ENCODE measurements around the gene NSMCE4A. TPM values are rescaled to one million over a fixed set of nuclear protein-coding genes. Genes with fewer than 3 reads are reported as not detected.
A peak's percentile ranks its signal among the peaks of the same experiment; 100 is the strongest.
"Not testable (repeated sequence)": the region's sequence is repeated elsewhere in the genome, so short reads cannot be mapped to it uniquely, and the experiment has no call there.

The NSMCE4A gene
- total RNA-seq, 1 donor from 2014 or later = 39.8 TPM

DNA sequence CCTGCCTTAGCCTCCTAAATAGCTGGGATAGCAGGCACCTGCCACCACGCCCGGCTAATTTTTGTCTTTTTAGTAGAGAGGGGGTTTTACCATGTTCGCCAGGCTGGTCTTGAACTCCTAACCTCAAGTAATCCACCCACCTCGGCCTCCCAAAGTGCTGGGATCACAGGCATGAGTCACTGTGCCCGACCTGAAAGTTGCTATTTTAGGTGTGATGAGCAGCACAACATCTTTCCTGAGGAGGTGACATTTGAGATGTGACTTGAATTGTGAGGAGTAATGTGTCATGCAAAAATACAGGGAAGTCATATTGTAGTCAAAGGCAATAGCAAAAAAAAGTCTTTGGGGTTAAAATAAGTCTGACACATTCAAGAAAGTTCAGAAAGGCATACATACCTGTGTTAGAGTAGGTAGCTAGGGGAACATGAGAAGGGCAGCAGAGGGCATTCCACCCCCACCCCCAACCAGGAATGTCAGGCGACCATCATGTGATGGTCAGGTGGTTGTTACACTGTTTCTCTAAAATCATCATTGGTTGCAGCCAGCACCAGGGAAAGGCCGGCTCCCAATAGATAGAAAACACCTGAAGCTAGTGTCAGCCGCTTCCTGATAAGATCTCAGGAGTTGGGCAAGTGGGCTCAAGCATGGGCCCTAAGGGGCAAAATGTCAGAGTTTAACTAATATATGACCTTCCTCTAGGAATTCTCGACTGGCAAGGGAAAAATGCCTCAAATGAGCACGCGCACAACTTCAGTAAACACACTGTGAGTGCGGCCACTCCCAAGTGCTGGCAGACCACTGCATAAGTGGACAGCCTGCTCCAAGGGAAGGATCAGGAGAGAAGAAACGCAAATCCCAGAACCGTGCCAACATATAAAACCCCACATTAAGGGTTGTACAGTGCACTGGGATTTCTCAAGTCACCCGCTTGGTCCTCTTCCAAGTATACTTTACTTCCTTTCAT lies 13.6 kb upstream of the NSMCE4A start, which contains the start of gene TACC2:
TACC2 (plus strand) TSS at position 803 of the 964 bp plus-strand sequence. CDS start 32,819 bp downstream, outside the sequence.
- no peak for DNase-seq (ENCODE audit: low read depth in 2 of 2)

DNA sequence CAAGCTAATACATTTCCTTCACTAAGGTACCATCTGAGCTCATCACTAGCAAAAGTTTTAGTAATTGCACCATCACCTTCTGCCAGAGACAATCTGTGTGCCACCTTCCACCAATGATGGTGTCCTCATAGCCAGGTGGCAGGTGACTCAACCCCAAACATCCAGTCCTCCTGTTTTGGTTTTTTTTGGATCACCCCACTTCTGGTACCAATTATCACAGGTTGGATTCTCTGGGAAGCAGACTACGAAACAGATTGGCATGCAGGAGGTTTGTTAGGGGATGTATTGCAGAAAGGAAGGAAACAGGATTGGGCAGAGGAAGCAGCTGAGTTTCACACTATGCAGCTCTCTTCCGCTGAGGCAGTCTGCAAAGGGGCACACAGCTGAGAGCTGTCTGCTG lies 9.4 kb upstream of the NSMCE4A start:
- no peak for DNase-seq (ENCODE audit: low read depth in 2 of 2)

DNA sequence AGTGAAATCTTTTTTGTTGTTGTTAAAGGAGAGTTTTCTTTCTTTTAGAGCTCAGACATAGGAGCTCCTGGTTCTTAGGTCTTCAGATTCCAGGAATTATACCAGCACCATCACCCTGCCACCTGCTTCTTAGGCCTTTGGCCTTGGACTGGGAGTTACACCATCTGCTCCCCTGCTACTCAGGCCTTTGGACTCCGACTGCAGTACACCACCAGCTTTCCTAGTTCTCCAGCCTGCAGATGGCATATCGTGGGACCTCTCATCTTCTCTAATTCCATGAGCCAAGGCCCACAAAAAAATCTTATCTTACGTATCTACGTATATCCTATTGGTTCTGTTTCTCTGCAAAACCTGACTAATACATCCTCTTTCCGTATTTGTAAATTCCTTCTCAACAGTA lies 8.8 kb upstream of the NSMCE4A start:
- DNase-seq (ENCODE audit: low read depth in 2 of 2) = no peak

DNA sequence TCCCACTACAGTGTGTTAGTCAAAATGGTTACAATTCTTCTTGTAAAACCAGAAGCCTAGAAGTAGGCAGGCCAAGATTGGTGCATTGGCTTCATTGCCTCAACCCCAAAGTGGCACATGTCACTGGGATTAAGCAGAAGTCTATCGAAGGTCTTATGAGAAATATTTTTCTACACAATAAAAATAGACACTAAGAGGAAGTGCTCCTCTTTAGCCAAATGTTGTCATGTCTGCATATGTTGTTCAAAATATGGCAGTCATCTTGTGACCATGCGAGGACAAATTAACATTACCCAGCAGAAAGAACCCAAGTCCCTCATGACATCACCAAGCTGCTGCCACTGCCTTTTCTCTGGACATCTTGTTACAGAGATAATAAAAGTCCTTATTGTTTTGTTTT lies 6.3 kb upstream of the NSMCE4A start:
- no peak for DNase-seq (ENCODE audit: low read depth in 2 of 2)

DNA sequence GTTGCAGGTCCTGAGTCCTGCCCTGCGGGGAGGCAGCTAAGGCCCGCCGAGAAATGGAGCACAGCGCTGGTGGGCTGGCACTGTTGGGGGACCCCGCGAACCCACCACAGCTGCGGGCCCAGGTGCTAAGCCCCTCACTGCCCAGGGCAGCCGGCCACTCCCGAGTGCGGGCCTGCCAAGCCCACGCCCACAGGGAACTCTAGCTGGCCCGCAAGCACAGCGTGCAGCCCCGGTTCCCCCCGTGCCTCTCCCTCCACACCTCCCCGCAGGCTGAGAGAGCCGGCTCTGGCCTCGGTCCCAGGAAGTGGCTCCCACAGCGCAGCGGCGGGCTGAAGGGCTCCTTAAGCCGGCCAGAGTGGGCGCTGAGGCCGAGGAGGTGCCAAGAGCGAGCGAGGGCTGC lies 3.5 kb upstream of the NSMCE4A start:
- no peak for DNase-seq (ENCODE audit: low read depth in 2 of 2)

DNA sequence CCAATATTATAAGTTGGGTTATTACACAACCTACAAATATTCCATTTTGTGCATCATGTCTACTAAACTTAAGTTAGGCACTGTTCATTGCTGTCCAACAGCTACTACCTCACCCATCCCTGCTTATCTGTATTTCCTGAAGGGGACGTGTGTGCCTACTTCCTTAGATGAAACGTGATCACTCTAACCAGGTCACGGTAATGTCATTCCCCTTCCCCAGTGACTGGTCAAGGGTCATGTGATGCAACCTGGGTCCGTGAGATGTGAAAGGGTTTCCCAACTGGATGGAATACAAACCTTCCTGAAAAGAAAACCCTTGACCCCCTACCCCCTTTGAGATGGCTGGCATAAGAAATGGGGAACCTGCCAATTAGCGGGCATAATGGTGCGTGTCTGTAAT lies 1.6 kb upstream of the NSMCE4A start:
- no peak for DNase-seq (ENCODE audit: low read depth in 2 of 2)

DNA sequence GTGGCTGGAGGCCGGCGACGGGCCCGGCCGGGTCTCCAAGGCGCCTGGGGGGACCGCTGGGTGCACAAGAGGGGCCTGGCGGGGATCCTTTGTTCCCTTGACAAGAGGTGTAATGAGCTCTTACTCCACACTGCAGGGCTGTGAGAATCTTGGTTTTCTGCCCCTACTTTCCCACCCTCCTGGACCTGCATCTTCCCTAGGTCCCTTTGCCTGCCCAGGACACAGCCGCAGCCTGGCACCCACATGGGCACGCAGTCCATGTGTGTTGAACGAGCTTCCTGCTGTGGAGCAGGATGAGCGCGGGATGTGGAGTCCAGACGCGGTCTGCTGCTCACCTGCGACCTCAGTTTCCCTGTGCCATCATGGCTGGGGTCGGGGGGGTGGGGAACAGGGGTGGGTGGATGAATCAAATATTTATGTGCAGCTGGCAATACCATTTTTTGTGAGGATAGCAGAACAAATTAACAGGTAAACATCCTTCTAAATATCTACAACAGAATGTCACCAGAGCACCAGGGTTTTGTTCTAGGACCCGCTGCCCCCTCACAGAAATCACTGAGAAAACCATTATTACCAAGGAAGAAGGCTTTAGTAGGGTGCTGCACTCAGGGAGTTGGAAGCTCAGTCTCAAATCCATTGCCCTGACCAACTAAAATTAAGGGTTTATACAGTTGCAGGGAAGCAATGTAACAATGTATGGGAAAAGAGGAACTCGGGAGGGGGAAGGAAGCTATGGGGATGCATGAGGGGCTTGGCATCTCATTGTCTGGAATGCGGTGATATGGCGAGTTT lies 474 bp upstream of the NSMCE4A start:
- no peak for DNase-seq (ENCODE audit: low read depth in 2 of 2)

DNA sequence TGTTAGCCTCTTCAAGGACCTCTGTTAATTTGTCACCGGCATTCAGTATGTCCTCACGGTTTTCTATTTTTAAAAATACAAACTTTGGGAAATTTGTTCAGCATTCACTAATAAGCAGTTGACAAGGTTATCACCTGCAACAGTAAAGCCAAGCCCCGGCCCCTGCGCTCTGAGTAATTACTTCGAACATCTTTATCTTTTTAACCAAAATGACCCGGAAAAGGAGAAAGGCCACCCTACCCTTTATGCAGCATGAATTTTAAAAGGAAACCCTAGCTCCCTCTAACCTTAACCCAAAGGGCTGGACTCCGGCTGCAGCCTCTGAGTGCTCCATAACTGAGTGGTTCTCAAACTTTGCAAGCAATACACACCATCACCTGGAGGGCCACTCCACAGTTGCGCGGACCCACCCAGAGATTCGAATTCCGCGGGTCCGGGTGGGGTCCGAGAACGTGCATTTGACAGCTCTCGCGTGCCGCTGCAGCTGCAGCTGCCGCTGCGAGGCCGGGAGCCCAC lies 940 bp downstream of the NSMCE4A start:
- no peak for DNase-seq (ENCODE audit: low read depth in 2 of 2)

DNA sequence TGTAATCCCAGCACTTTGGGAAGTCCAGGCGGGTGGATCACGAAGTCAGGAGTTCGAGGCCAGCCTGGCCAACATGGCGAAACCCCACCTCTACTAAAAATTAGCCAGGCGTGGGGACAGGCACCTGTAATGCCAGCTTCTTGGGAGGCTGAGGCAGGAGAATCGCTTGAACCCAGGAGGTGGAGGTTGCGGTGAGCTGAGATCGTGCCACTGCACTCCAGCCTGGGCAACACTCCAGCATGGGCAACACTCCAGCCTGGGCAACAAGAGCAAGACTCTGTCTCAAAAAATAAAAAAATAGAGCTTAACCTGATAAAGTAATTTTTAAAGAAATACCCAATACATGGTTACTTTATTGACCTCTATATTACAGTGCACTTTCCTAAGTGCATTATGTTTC lies 5.9 kb downstream of the NSMCE4A start:
- DNase-seq (ENCODE audit: low read depth in 2 of 2) = not testable (repeated sequence)

DNA sequence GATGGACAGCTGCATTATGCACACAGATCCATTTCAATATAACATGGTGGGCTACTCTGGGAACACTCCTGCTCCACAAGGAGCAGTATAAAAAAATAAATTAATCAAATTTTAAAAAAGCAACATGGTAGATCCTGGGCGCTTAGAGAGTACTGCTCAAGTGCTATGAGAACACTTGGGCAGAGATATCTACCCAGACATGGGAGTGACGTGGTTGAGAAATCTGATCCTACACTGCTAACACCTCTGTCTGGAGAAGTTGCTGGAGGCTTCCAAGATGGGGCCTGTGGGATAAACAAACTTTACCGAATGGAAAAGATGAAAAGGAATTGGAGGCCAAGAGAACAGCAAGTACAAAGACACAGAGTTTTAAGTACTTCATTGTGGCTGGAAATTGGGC lies 9.0 kb downstream of the NSMCE4A start:
- no peak for DNase-seq (ENCODE audit: low read depth in 2 of 2)

DNA sequence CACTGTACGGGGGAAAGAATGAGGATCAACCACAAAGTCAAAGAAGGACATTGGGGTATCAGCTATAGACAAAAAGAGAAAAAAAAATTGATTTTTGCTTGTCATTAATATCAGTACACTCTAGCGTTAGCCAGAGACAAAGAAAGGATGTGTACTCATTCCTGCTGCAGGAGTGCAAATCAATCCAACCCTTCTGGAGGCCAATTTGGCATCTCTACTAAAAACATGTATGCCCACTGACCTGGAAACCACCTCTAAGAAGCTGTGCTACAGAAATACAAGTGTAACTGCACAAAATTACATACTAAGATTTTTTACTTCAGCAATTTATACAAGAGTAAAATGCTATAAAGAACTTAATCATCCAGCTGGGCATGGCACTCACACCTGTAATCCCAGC lies 13.6 kb downstream of the NSMCE4A start:
- peak in 1 of 2 donors; percentile 78 for DNase-seq (ENCODE audit: low read depth in 2 of 2)

DNA sequence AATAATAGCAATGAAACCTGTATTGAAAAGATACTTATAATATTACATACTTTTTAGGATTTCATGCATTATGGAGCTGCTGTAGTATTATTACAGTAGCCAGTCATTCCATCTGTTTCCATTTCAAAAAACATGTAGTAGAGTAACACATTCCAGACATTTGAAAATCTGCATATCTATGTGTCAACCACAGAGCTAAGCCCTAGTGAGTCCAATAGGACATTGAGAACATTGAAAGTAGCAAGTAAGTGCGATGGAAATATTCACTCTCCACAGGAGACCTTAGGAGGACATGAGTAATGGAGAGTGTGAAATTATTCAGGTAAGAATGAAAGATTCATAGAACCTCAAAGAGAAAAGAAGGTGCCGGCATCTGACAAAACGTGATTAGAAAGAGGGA lies 15.3 kb downstream of the NSMCE4A start:
- DNase-seq (ENCODE audit: low read depth in 2 of 2) = no peak

DNA sequence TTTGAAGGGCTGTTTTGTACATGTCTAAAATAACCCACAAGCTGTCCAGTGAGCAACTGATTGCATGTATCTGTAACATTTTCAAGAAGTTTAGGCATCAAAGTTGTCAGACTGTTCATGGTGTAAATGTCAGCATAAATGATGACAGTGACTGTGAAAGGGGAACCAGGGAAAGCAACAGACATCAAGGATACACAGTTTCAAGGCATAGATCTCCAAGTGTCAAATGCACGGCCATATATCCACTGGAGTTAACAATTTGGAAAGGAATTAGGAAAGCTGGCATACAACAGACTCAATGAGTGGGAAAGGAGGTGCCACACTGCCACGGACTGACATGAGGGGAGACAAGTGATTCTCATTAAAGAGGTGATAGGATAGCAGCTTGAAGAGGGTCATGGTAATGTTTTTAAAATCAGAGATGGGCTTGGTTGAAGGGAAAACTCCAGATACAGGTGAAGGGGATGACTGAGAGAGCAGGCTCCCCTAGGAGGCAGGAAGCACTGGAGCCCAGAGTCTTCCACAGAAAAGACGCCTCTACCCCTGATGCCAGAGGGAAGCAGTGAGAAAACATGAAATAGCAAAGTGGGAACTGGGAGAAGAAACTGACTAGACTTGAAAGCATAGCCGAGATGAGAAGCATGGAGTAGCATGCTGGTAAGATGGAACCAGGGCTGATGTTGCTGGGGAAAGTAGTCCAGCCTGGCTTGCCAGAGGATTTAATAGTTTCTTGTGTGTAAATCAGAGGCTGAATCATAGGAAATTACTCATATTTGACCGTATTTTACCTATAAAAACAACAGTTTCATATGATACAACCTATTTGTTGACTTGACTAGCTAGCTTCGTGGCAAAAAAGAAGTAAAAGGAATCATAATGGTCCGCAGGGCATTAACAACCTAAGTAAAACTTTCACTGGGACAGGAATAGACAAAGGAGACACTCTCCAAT lies 18.6 kb downstream of the NSMCE4A start:
- peak; percentile 50 to 90 for DNase-seq (ENCODE audit: low read depth in 2 of 2)

DNA sequence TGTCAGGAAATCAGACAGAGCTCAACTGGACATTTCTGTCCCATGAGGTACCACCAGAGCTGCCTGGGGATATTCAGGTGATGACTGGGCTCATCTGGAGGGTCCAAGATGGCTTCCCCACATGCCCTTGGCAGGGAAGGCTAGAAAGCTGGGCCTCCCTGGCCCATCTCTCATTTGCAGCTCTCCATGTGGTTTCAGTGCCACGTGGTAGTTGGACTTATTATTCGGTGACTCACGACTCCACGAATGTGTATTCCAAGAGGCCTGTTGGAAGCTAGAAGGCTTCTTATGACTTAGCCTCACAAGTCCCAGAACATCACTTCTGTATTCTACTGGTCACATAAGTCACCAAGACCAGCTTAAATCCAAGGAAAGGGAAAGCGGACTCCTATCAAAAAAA lies 22.8 kb downstream of the NSMCE4A start:
- DNase-seq (ENCODE audit: low read depth in 2 of 2) = no peak

DNA sequence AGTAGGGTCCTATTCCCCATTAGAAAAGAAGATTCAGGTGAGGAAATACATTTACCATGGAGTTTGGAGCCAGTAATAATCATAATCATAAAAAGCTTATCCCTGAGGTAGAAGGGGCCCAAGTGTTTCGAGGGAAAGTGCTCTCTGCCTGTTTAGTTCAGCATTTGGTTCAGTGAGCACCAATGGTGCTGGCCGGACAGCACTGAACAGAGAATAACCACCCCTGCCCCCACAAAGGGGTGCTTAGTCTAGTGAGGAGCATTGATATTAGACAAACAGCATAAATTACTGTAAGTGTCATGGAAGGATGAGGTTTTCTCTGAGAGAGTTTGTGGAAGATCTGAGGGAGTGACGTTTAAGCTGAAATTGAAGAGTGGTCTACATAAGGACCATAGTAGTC lies 25.6 kb downstream of the NSMCE4A start:
- DNase-seq (ENCODE audit: low read depth in 2 of 2) = no peak

DNA sequence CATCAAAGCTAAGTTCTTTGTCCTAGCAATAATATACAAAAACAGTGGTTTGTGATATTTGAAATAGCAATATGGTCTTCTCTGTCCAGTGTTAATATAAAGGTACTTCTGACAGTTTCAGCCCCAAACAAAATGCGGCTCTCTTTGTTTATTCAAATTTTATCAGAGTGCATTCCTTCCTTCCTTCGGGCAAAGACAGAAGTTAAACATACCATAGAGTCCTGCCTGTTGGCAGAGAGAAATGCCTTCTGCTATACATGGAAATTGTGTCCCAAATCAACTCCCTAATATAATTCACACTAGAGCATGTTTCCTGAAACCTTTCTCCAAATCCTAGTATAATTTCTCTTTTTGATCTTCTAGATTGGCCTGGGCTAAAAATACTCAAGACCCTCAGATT lies 26.0 kb downstream of the NSMCE4A start:
- DNase-seq (ENCODE audit: low read depth in 2 of 2) = no peak

DNA sequence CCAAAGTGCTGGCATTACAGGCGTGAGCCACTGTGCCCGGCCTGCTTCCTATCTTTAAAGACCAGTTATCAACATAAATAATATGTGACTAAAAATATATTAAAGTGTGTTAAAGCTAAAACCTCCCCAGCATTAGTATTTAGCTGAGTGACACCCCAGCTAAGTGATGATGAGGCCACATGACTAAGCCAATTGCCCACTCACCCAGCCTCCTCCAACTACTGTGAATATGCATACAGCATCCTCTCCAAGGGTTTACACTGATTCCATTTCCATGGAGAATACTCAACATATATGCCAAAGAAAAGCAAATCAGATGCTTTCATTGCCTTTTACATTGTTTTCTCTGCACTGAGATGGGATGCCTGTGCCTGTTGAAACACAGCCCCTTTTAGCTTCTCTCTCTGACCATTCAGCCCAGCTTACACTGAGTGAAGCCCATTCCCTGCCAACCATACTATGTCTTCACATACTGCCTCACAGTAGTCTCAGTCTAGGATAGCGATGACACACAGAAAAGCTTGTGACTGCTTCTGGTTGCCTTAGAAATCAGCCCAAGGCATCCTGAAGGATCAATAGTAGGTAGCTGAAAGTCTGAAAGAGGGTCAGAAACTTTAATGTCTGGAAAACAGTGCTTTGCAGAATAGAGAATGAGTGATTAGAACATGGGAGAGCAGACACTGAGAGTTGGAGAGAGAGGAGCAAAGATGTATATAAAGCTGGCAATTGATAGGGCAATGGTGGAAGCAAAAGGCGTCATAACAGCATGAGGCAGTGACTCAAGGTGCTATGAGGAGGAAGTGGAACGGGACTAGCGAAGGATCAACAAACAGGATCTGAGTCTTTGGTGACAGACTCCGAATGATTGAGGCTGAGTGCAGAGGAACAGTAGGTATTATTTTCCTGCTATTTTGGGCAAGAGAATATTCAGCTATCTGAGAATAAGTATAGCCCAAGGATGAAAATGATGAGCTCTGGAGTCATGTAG lies 27.4 kb downstream of the NSMCE4A start:
- peak in 1 of 2 donors; percentile 66 for DNase-seq (ENCODE audit: low read depth in 2 of 2)

DNA sequence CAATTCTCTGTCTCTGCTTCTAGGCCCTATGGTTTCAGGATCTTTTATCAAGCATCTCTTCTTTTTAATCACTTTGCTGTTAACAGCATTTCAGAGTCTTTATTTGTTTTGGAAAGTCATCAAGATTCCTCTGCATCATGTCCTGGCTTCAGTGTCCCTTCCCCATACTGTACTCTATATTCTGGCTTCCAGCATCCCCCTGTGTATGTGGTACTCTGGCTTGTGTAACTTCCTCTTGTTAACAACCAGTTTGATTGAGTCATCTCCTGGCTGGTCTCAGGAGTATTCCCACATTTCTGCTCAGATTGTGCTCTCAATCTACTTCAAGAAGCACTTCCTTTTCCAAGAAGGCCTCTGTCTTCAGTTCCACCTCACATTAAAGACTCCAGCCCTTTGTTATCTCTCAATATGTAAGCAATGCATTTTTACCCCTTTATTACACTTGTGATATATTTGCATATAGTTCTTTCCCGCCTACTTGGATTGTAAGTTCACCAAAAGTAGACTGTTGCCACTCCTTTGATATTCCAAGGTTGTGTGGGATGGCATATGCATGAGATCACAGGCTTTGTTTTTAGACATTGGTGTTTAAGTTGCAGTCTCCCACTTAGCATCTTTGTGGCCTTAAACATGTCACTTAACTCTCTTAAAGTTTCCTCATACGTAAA lies 32.1 kb downstream of the NSMCE4A start:
- DNase-seq (ENCODE audit: low read depth in 2 of 2) = peak; percentile 90 to 97

DNA sequence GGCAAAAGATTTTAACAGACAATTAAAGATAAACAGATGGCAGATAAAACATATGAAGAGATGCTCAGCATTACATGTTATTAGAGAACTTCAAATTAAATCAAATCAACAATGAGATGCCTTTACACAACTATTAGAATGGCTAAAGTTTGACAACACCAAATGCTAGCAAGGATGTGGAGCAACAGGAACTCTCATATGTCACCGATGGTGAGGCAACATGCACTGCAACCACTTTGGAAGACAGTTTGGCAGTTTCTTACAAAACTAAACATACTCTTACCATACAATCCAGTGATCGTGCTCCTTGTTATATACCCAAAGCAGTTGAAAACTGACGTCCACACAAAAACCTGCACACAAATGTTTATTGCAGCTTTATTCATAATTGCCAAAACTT lies 33.5 kb downstream of the NSMCE4A start:
- no peak for DNase-seq (ENCODE audit: low read depth in 2 of 2)

Measured in dermis microvascular lymphatic vessel endothelial cell (primary cell).